Adrenal gland (tissue), 5 donors: Measurements from ENCODE around the gene OVAAL.

Experiments
- POLR2A ChIP-seq, 2 donors: fragments of 450-650 bp; IDR thresholded peaks; one replicate each; pipeline ENCODE4 v1.6.1; 2017; ENCODE audit warnings: antibody characterized with exemption in 2 of 2, mild to moderate bottlenecking in 2 of 2, moderate library complexity in 1 of 2
- TF ChIP-seq, protein P1 (sequence below), 6 experiments: fragments of 450-650 bp in 4 of 6; fragments of 200-600 bp in 2 of 6; sonication (generic) in 1 of 6; IDR thresholded peaks; 1 replicate in 5 of 6; 2 replicates in 1 of 6; pipeline versions ENCODE4 v1.5.1 to v1.8.0; 2016 to 2021; ENCODE audit warnings: antibody characterized with exemption in 6 of 6, mild to moderate bottlenecking in 2 of 6, moderate library complexity in 1 of 6
- donor health status: DM: no; HTN: no; CAD: no.

DNA sequence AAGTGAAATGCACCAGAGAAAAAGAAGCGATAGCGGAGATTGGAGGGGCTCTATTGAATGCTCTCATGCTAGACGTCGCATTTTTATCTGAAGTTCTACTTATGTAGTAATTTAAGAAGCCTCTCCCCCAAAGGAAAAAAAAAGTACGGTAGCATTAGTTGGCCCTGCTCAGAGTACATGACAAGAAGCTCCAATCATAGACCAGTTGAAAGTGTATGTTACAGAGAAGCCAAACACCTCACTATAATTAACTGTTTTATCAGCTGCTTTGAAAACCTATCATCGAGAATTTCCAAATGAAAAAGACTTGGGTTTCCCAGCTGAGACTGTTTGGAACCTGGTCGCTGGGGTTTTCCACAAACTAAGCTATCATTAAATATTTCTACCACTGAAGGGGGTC is 19.6 kb upstream of the OVAAL start:
- TF ChIP-seq, protein P1, sequence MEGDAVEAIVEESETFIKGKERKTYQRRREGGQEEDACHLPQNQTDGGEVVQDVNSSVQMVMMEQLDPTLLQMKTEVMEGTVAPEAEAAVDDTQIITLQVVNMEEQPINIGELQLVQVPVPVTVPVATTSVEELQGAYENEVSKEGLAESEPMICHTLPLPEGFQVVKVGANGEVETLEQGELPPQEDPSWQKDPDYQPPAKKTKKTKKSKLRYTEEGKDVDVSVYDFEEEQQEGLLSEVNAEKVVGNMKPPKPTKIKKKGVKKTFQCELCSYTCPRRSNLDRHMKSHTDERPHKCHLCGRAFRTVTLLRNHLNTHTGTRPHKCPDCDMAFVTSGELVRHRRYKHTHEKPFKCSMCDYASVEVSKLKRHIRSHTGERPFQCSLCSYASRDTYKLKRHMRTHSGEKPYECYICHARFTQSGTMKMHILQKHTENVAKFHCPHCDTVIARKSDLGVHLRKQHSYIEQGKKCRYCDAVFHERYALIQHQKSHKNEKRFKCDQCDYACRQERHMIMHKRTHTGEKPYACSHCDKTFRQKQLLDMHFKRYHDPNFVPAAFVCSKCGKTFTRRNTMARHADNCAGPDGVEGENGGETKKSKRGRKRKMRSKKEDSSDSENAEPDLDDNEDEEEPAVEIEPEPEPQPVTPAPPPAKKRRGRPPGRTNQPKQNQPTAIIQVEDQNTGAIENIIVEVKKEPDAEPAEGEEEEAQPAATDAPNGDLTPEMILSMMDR (IDR thresholded peaks at IDR 0.05), result no peak
- no peak for TF ChIP-seq POLR2A (IDR thresholded peaks at IDR 0.05)
